Trophoblast cell (in vitro differentiated cells and primary cell): ENCODE data around the gene VSIG4.

ENCODE experiments used
- DNase-seq, 2 donors: peaks; one replicate each; pipeline ENCODE4 v3.0.0-alpha.2; 2016
- H2AFZ ChIP-seq: 2 replicates; pipeline ENCODE4 v1.6.1; 2013; ENCODE audit warnings: low read length, moderate library complexity, mild to moderate bottlenecking; ENCODE audit not compliant: insufficient read depth, poor library complexity
- H2AK5ac ChIP-seq: 2 replicates; pipeline ENCODE4 v1.6.1; 2013; ENCODE audit warnings: mild to moderate bottlenecking, low read length
- H2BK120ac ChIP-seq: 2 replicates; pipeline ENCODE4 v1.6.1; 2013; ENCODE audit warnings: low read length, mild to moderate bottlenecking, moderate library complexity; ENCODE audit not compliant: insufficient read depth, poor library complexity
- H2BK12ac ChIP-seq: 2 replicates; pipeline ENCODE4 v1.6.1; 2013; ENCODE audit warnings: mild to moderate bottlenecking, low read length, moderate library complexity
- H2BK5ac ChIP-seq: 2 replicates; pipeline ENCODE4 v1.6.1; 2013; ENCODE audit warnings: low read length, low read depth, moderate library complexity, mild to moderate bottlenecking; ENCODE audit not compliant: poor library complexity
- H3K14ac ChIP-seq: 2 replicates; pipeline ENCODE4 v1.6.1; 2013; ENCODE audit warnings: mild to moderate bottlenecking, low read length
- H3K18ac ChIP-seq: 2 replicates; pipeline ENCODE4 v1.6.1; 2013; ENCODE audit warnings: mild to moderate bottlenecking, low read length
- H3K23ac ChIP-seq: 2 replicates; pipeline ENCODE4 v1.6.1; 2013; ENCODE audit warnings: low read length
- H3K27ac ChIP-seq: 2 replicates; pipeline ENCODE4 v1.5.1; 2013; ENCODE audit warnings: low read depth, mild to moderate bottlenecking, inconsistent platforms, low read length, moderate library complexity
- H3K27me3 ChIP-seq: 2 replicates; pipeline ENCODE4 v1.6.1; 2013; ENCODE audit warnings: inconsistent platforms, mild to moderate bottlenecking, low read length, moderate library complexity; ENCODE audit not compliant: insufficient read depth
- H3K36me3 ChIP-seq, 2 experiments: 1 replicate in 1 of 2; 2 replicates in 1 of 2; pipeline ENCODE4 v1.6.1; 2013; ENCODE audit warnings: low read length in 2 of 2, mild to moderate bottlenecking in 2 of 2, moderate library complexity in 1 of 2; ENCODE audit not compliant: insufficient read depth in 2 of 2, control insufficient read depth in 1 of 2
- H3K4ac ChIP-seq: 2 replicates; pipeline ENCODE4 v1.6.1; 2013; ENCODE audit warnings: low read depth, mild to moderate bottlenecking, low read length, moderate library complexity
- H3K4me1 ChIP-seq, 2 experiments: 1 replicate in 1 of 2; 2 replicates in 1 of 2; pipeline ENCODE4 v1.6.1; 2013; ENCODE audit warnings: low read length in 2 of 2, mild to moderate bottlenecking in 2 of 2, moderate library complexity in 1 of 2; ENCODE audit not compliant: insufficient read depth in 2 of 2, control insufficient read depth in 1 of 2
- H3K4me2 ChIP-seq: 2 replicates; pipeline ENCODE4 v1.6.1; 2013; ENCODE audit warnings: inconsistent platforms, mild to moderate bottlenecking, low read length, moderate library complexity
- H3K4me3 ChIP-seq: 2 replicates; pipeline ENCODE4 v1.5.1; 2013; ENCODE audit warnings: mild to moderate bottlenecking, low read depth, low read length, inconsistent platforms
- H3K79me1 ChIP-seq: one replicate; pipeline ENCODE4 v1.6.1; 2013; ENCODE audit warnings: low read length
- H3K79me2 ChIP-seq: 2 replicates; pipeline ENCODE4 v1.6.1; 2013; ENCODE audit warnings: low read length, mild to moderate bottlenecking; ENCODE audit not compliant: control insufficient read depth, insufficient read depth, poor library complexity
- H3K9ac ChIP-seq: 2 replicates; pipeline ENCODE4 v1.6.1; 2013; ENCODE audit warnings: mild to moderate bottlenecking, low read length
- H3K9me3 ChIP-seq: 2 replicates; pipeline ENCODE4 v1.6.1; 2013; ENCODE audit warnings: low read depth, mild to moderate bottlenecking, control low read depth, inconsistent platforms, low read length; ENCODE audit not compliant: insufficient read depth
- H4K12ac ChIP-seq: 2 replicates; pipeline ENCODE4 v1.6.1; 2013; ENCODE audit warnings: low read depth, mild to moderate bottlenecking, low read length, moderate library complexity
- H4K8ac ChIP-seq: 2 replicates; pipeline ENCODE4 v1.6.1; 2013; ENCODE audit warnings: low read depth, mild to moderate bottlenecking, low read length, moderate library complexity
- H4K91ac ChIP-seq: one replicate; pipeline ENCODE4 v1.6.1; 2013; ENCODE audit warnings: low read depth, mild to moderate bottlenecking, low read length, moderate library complexity
- WGBS: extraction: QIAGEN DNeasy Blood & Tissue Kit; methylation state at CpG from one replicate; pipeline ENCODE4 v1.1.7; 2013; ENCODE audit warnings: missing lambda C conversion rate; ENCODE audit not compliant: insufficient read length, insufficient coverage; ENCODE audit errors: extremely low coverage; 5-methylcytosine and 5-hydroxymethylcytosine counted together

The VSIG4 gene

GRCh38 chrX:66015900-66016689 lies 23.8 kb downstream of the VSIG4 start:
- Histone ChIP-seq H2AK5ac (no peak overlapping the region), H3K27ac (no peak overlapping the region), H3K23ac (no peak overlapping the region), H3K79me1 (no peaks in the 10 kb centered on the region), H3K79me2 (no peaks in the 10 kb centered on the region), H2BK5ac (no peak overlapping the region), H4K8ac (no peak overlapping the region), H3K27me3 (no peaks in the 10 kb centered on the region), H2BK120ac (no peak overlapping the region), H3K4me3 (no peak overlapping the region), H3K18ac (no peak overlapping the region), H3K4ac (no peak overlapping the region), H3K9me3 (no peaks in the 10 kb centered on the region), H3K4me1 (no peaks in the 10 kb centered on the region), H3K4me2 (no peak overlapping the region), H2AFZ (no peak overlapping the region), H3K9ac (no peak overlapping the region), H3K14ac (no peak overlapping the region), H3K36me3 (no peaks in the 10 kb centered on the region), H4K91ac (no peak overlapping the region), H2BK12ac (no peak overlapping the region), H4K12ac (no peak overlapping the region)
- no CpG with 5 or more reads among the region's 1 CpG for WGBS
- no peak for DNase-seq

DNA sequence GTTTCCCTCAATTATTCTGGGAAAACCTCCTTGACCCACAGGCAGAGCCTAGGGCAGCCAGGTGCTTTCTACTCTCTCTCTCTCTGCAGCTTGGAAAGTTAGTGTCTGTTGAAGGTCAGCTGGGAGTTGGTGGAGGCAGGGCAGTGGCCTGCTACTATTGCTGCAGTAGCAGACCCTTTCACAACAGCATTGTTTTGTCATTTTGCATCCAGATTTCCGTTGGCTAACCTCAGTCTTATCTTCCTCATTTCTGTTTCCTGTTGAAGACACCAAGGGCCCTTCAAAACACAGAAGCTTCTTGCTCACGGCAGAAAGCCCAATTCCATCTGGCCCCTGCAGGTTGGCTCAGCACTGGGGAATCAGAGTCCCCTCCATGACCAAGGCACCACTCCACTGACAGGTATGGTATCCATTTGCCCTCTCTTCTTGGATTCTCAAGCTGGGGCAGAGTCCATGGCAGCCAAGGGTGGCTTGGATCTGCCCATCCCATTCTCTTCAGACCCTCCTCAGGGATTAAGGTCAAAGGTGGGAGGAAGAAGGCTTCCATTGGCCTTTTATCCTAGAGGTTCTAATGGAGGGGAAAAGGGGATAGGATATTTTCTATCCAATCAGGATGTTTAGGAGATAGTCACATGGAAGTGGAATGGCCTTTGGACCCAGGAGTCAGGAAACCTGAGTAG lies 24.6 kb downstream of the VSIG4 start:
- DNase-seq: peak in 1 of 2 donors; percentile 25
- no CpG with 5 or more reads among the region's 2 CpGs for WGBS
- H3K4ac ChIP-seq: no peak overlapping the region
- no peaks in the 10 kb centered on the region for H3K4me1 ChIP-seq
- H4K91ac ChIP-seq: no peak overlapping the region
- H4K8ac ChIP-seq: no peak overlapping the region
- H3K4me2 ChIP-seq: no peak overlapping the region
- H2AK5ac ChIP-seq: no peak overlapping the region
- no peak overlapping the region for H3K9ac ChIP-seq
- H3K14ac ChIP-seq: no peak overlapping the region
- H3K18ac ChIP-seq: no peak overlapping the region
- H4K12ac ChIP-seq: no peak overlapping the region
- H3K27ac ChIP-seq: no peak overlapping the region
- H3K4me3 ChIP-seq: no peak overlapping the region
- H3K27me3 ChIP-seq: no peaks in the 10 kb centered on the region
- no peak overlapping the region for H2AFZ ChIP-seq
- no peak overlapping the region for H2BK5ac ChIP-seq
- no peak overlapping the region for H2BK120ac ChIP-seq
- no peaks in the 10 kb centered on the region for H3K36me3 ChIP-seq
- H3K23ac ChIP-seq: no peak overlapping the region
- no peaks in the 10 kb centered on the region for H3K79me1 ChIP-seq
- H3K9me3 ChIP-seq: no peaks in the 10 kb centered on the region
- H2BK12ac ChIP-seq: no peak overlapping the region
- H3K79me2 ChIP-seq: no peaks in the 10 kb centered on the region

DNA sequence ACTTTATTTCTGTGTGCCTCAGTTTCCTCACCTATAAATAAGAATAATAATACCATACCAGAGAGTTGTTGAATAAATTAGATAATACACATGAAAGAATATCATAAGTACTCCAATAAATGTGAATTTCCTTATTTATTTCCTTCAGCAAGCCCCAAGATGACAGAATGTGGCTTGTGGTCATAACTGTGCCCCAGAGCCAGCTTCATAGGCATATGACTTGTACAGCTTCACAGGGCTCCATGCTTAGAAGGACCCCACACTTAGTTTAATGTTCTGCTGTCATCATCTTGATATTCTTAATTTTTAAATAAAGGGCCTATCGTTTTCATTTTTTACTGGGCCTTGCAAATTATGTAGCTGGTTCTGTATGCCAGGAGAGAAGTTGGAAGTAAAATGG lies 25.3 kb downstream of the VSIG4 start:
- no peak overlapping the region for H2BK12ac ChIP-seq
- no peak overlapping the region for H3K14ac ChIP-seq
- H2AFZ ChIP-seq: no peak overlapping the region
- H3K4ac ChIP-seq: no peak overlapping the region
- no peak overlapping the region for H3K9ac ChIP-seq
- WGBS: no CpG with 5 or more reads among the region's 1 CpG
- no peak overlapping the region for H4K12ac ChIP-seq
- H3K18ac ChIP-seq: no peak overlapping the region
- no peaks in the 10 kb centered on the region for H3K4me1 ChIP-seq
- no peaks in the 10 kb centered on the region for H3K36me3 ChIP-seq
- no peaks in the 10 kb centered on the region for H3K9me3 ChIP-seq
- H2AK5ac ChIP-seq: no peak overlapping the region
- no peaks in the 10 kb centered on the region for H3K79me2 ChIP-seq
- no peak overlapping the region for H3K4me3 ChIP-seq
- H3K27me3 ChIP-seq: no peaks in the 10 kb centered on the region
- no peak overlapping the region for H4K91ac ChIP-seq
- H3K23ac ChIP-seq: no peak overlapping the region
- no peaks in the 10 kb centered on the region for H3K79me1 ChIP-seq
- H2BK120ac ChIP-seq: no peak overlapping the region
- no peak for DNase-seq
- no peak overlapping the region for H2BK5ac ChIP-seq
- no peak overlapping the region for H3K4me2 ChIP-seq
- no peak overlapping the region for H4K8ac ChIP-seq
- H3K27ac ChIP-seq: no peak overlapping the region

DNA sequence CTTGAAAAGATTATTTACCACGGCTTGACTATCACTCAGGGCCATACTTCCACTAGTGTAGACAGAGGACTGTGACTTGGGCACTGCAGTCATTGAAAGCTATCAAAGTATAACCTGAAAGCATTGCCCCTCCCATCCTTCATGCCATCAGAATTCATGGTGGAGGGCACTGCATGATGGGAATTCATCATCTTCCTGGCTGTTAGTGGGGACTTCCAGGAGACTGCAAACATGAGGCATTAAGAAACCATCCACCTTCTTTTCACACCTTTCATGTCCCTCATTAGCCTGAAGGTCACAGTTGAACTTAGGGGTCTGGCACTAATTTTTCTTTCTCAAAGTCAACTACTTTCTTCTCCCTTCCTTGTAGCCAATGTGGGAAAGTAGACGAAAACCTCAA lies 25.8 kb downstream of the VSIG4 start:
- Histone ChIP-seq H3K79me2 (no peaks in the 10 kb centered on the region), H3K4me1 (no peaks in the 10 kb centered on the region), H3K36me3 (no peaks in the 10 kb centered on the region), H2AK5ac (no peak overlapping the region), H2AFZ (no peak overlapping the region), H4K8ac (no peak overlapping the region), H3K14ac (no peak overlapping the region), H3K4ac (no peak overlapping the region), H2BK5ac (no peak overlapping the region), H3K9me3 (no peaks in the 10 kb centered on the region), H3K4me3 (no peak overlapping the region), H3K23ac (no peak overlapping the region), H2BK12ac (no peak overlapping the region), H4K91ac (no peak overlapping the region), H3K4me2 (no peak overlapping the region), H3K9ac (no peak overlapping the region), H3K18ac (no peak overlapping the region), H3K27me3 (no peaks in the 10 kb centered on the region), H3K79me1 (no peaks in the 10 kb centered on the region), H4K12ac (no peak overlapping the region), H2BK120ac (no peak overlapping the region), H3K27ac (no peak overlapping the region)
- no CpG with 5 or more reads among the region's 2 CpGs for WGBS
- no peak for DNase-seq
